IMR-90 (cell line): Measurements from ENCODE around the gene SLAMF9. TPM values are rescaled to one million over a fixed set of nuclear protein-coding genes. Genes with fewer than 3 reads are reported as not detected.

Experiments used
- ATAC-seq: fragments of 200-7000 bp; cut with Tn5 transposase; 2 replicates; pipeline ENCODE4 v1.9.1; 2020; ENCODE audit warnings: low read depth, mild to moderate bottlenecking, moderate library complexity
- BruUV-seq: library from RNA; stranded (reverse); fragments of 400-500 nt; replicated peaks from 2 replicates; lab custom pipeline; 2021; lab: Mats Ljungman, UMichigan
- CTCF ChIA-PET: fragments of 300-600 bp; formaldehyde crosslinking; extraction: SDS; loops from one replicate; lab custom pipeline; 2021; ENCODE audit warnings: antibody characterized with exemption; lab: Yijun Ruan, JAX
- POLR2A ChIA-PET: fragments of 300-600 bp; sonication (Branson Sonifier 250); formaldehyde crosslinking; loops from one replicate; lab custom pipeline; 2022; ENCODE audit warnings: antibody characterized with exemption; ENCODE audit not compliant: unreplicated experiment; lab: Charles Lee
- DNase-seq: peaks from one replicate; pipeline ENCODE4 v3.0.0; 2013
- H2AFZ ChIP-seq: replicated peaks from 2 replicates; pipeline ENCODE3; 2013; ENCODE audit warnings: low read length, mild to moderate bottlenecking; ENCODE audit not compliant: poor library complexity
- H2AK5ac ChIP-seq: 2 replicates; pipeline ENCODE4 v1.6.1; 2013; ENCODE audit warnings: low read depth, low read length, inconsistent platforms
- H2AK9ac ChIP-seq: replicated peaks from 2 replicates; pipeline ENCODE3; 2013; ENCODE audit warnings: mild to moderate bottlenecking, low read depth, low read length, moderate library complexity; ENCODE audit not compliant: poor library complexity
- H2BK120ac ChIP-seq: 2 replicates; pipeline ENCODE4 v1.6.1; 2013; ENCODE audit warnings: low read depth, low read length, inconsistent platforms
- H2BK15ac ChIP-seq: 3 replicates; pipeline ENCODE4 v1.6.1; 2013; ENCODE audit warnings: low read depth, low read length, inconsistent platforms
- H2BK20ac ChIP-seq: 2 replicates; pipeline ENCODE4 v1.6.1; 2013; ENCODE audit warnings: low read depth, mild to moderate bottlenecking, inconsistent platforms, low read length, moderate library complexity
- H2BK5ac ChIP-seq: 2 replicates; pipeline ENCODE4 v1.6.1; 2013; ENCODE audit warnings: mild to moderate bottlenecking, low read depth, low read length, inconsistent platforms; ENCODE audit not compliant: poor library complexity, severe bottlenecking
- H3K14ac ChIP-seq: replicated peaks from 2 replicates; pipeline ENCODE4 v1.6.1; 2013; ENCODE audit warnings: low read depth, low read length, inconsistent platforms
- H3K18ac ChIP-seq: 2 replicates; pipeline ENCODE4 v1.6.1; 2013; ENCODE audit warnings: low read depth, low read length, control low read depth
- H3K23ac ChIP-seq: 2 replicates; pipeline ENCODE4 v1.6.1; 2013; ENCODE audit warnings: low read depth, low read length, inconsistent platforms
- H3K27ac ChIP-seq: 2 replicates; pipeline ENCODE4 v1.5.1; 2013; ENCODE audit warnings: mild to moderate bottlenecking, control low read depth, low read length; ENCODE audit not compliant: insufficient read depth
- H3K27me3 ChIP-seq: 2 replicates; pipeline ENCODE4 v1.6.1; 2013; ENCODE audit warnings: low read length; ENCODE audit not compliant: control insufficient read depth, insufficient read depth
- H3K36me3 ChIP-seq: 2 replicates; pipeline ENCODE4 v1.6.1; 2013; ENCODE audit warnings: low read length, mixed read lengths; ENCODE audit not compliant: control insufficient read depth, insufficient read depth
- H3K4ac ChIP-seq: 2 replicates; pipeline ENCODE4 v1.6.1; 2013; ENCODE audit warnings: low read depth, low read length, inconsistent platforms
- H3K4me1 ChIP-seq: 2 replicates; pipeline ENCODE4 v1.6.1; 2013; ENCODE audit warnings: low read length, mixed read lengths; ENCODE audit not compliant: control insufficient read depth, insufficient read depth
- H3K4me2 ChIP-seq: 2 replicates; pipeline ENCODE4 v1.6.1; 2013; ENCODE audit warnings: low read depth, mild to moderate bottlenecking, control low read depth, low read length, moderate library complexity
- H3K4me3 ChIP-seq: 2 replicates; pipeline ENCODE4 v1.5.1; 2013; ENCODE audit warnings: low read depth, mild to moderate bottlenecking, control low read depth, low read length, moderate library complexity; ENCODE audit not compliant: insufficient read depth
- H3K56ac ChIP-seq: 2 replicates; pipeline ENCODE4 v1.6.1; 2013; ENCODE audit warnings: low read length, inconsistent platforms; ENCODE audit not compliant: insufficient read depth; ENCODE audit errors: extremely low read depth
- H3K79me1 ChIP-seq, 2 experiments: 2 replicates each; pipeline ENCODE4 v1.6.1; 2013; ENCODE audit warnings: low read length in 2 of 2, inconsistent platforms in 1 of 2, low read depth in 1 of 2
- H3K9ac ChIP-seq: 2 replicates; pipeline ENCODE4 v1.6.1; 2013; ENCODE audit warnings: low read depth, low read length, control low read depth
- H3K9me1 ChIP-seq: 2 replicates; pipeline ENCODE4 v1.6.1; 2013; ENCODE audit warnings: low read length, inconsistent platforms; ENCODE audit not compliant: insufficient read depth
- H3K9me3 ChIP-seq: 2 replicates; pipeline ENCODE4 v1.6.1; 2013; ENCODE audit warnings: low read length; ENCODE audit not compliant: control insufficient read depth, insufficient read depth
- H4K20me1 ChIP-seq: 2 replicates; pipeline ENCODE4 v1.6.1; 2013; ENCODE audit warnings: low read length, inconsistent platforms; ENCODE audit not compliant: insufficient read depth
- H4K5ac ChIP-seq: 2 replicates; pipeline ENCODE4 v1.6.1; 2013; ENCODE audit warnings: mild to moderate bottlenecking, low read depth, low read length, control low read depth
- H4K8ac ChIP-seq, 2 experiments: 2 replicates each; pipeline ENCODE4 v1.6.1; 2013; ENCODE audit warnings: low read depth in 2 of 2, low read length in 2 of 2, control low read depth in 1 of 2, inconsistent platforms in 1 of 2
- H4K91ac ChIP-seq: 2 replicates; pipeline ENCODE4 v1.6.1; 2013; ENCODE audit warnings: low read depth, low read length, inconsistent platforms; ENCODE audit not compliant: insufficient read depth
- MAFK ChIP-seq: IDR thresholded peaks from 2 replicates; pipeline ENCODE4 v1.6.1; 2012; ENCODE audit warnings: low read depth, low read length, improper control_type of control experiment
- MAZ ChIP-seq: IDR thresholded peaks from 2 replicates; pipeline ENCODE4 v1.6.1; 2012; ENCODE audit warnings: low read depth, mild to moderate bottlenecking, low read length, improper control_type of control experiment, moderate library complexity, borderline replicate concordance
- NFE2L2 ChIP-seq: fragments of 150-350 bp; IDR thresholded peaks from 2 replicates; pipeline ENCODE4 v1.6.1; 2016; ENCODE audit warnings: low read depth, mild to moderate bottlenecking, low read length
- RAD21 ChIP-seq: IDR thresholded peaks from 2 replicates; pipeline ENCODE4 v1.6.1; 2012; ENCODE audit warnings: low read length, improper control_type of control experiment
- WGBS, 2 experiments: methylation state at CpG; one replicate each; pipeline versions ENCODE4 v1.1.5 to v1.1.7; 2013; ENCODE audit warnings: missing lambda C conversion rate in 2 of 2; ENCODE audit not compliant: insufficient read length in 1 of 2; ENCODE audit errors: extremely low coverage in 2 of 2; 5-methylcytosine and 5-hydroxymethylcytosine counted together
- dilution Hi-C: fragments of 300-500 bp; cut with HindIII; formaldehyde crosslinking; loops from one replicate; pipeline ENCODE4 v1.14.3; 2018; ENCODE audit warnings: low sequenced_read_pairs; ENCODE audit not compliant: unreplicated experiment
- in situ Hi-C: fragments of 300-500 bp; cut with MboI; formaldehyde crosslinking; loops from 3 replicates; pipeline ENCODE4 v1.14.3; 2019; ENCODE audit warnings: low sequenced_read_pairs, inconsistent platforms, mixed read lengths
- intact Hi-C: fragments of 100-400 bp; cut with micrococcal nuclease; formaldehyde crosslinking; loops from 2 replicates; pipeline ENCODE4 v1.10.0; 2022
- polyA plus RNA-seq, 3 experiments: library from polyadenylated mRNA; depleted of rRNA; stranded (reverse); fragments of >200 nt; gene quantifications; 2 replicates each; pipeline ENCODE4 v1.2.3, GENCODE V29; 2012; ENCODE audit warnings: low replicate concordance in 1 of 3
- total RNA-seq: library from RNA; depleted of rRNA; stranded (reverse); fragments of >200 nt; gene quantifications from 2 replicates; pipeline ENCODE4 v1.2.3, GENCODE V29; 2012
- TF ChIP-seq, protein P1 (sequence below): fragments of 150-350 bp; IDR thresholded peaks from 2 replicates; pipeline ENCODE4 v1.6.1; 2016; ENCODE audit warnings: low read depth, mild to moderate bottlenecking, low read length, moderate library complexity, borderline replicate concordance

SLAMF9 gene
- total and polyA plus RNA-seq, 2 of the 4 experiments (the other 2 are of a cell fraction), result 0.18 to 0.67 TPM

GRCh38 chr1:159908031-159908940 is 45.8 kb downstream of the SLAMF9 start:
- POLR2A ChIA-PET, result interaction anchor here (0.7 kb wide), 1 partner anchor 1791 kb away, joined by 3 read pairs; no protein-coding TSS in a partner anchor
- dilution Hi-C loops, result no loop called here
- CTCF ChIA-PET, result no interaction called here

More at GRCh38 chr1:159908031-159908940, 45.8 kb downstream of the SLAMF9 start:
- no peaks in the 10 kb centered on the region for H4K20me1 ChIP-seq
- H2BK5ac ChIP-seq, result no peak overlapping the region
- no peak overlapping the region for H3K23ac ChIP-seq
- H4K91ac ChIP-seq, result no peak overlapping the region
- H4K8ac ChIP-seq, result no peak overlapping the region
- no peak for DNase-seq
- H3K9me3 ChIP-seq, result no peaks in the 10 kb centered on the region
- H3K14ac ChIP-seq, result no peak overlapping the region
- no peak overlapping the region for H2BK120ac ChIP-seq
- no peaks in the 10 kb centered on the region for H3K36me3 ChIP-seq
- no CpG with 5 or more reads among the region's 9 CpGs for WGBS, 2 experiments
- no TSS peak for BruUV-seq
- H4K5ac ChIP-seq, result no peak overlapping the region
- no peak overlapping the region for H3K27ac ChIP-seq
- in situ Hi-C loops, result no loop called here
- H2BK15ac ChIP-seq, result no peak overlapping the region
- no peak overlapping the region for H3K56ac ChIP-seq
- no peak overlapping the region for H3K9ac ChIP-seq
- intact Hi-C loops, result no loop called here
- ATAC-seq, result no peak
- H3K4me1 ChIP-seq, result peaks cover 16% of the 10 kb centered on the region
- H2AK9ac ChIP-seq, result no peak overlapping the region
- H3K4ac ChIP-seq, result no peak overlapping the region
- no peak overlapping the region for H2AFZ ChIP-seq
- no peak overlapping the region for H3K4me2 ChIP-seq
- peaks cover 0 to 21% of the 10 kb centered on the region in 2 experiments; a peak in 2 of 4 replicates for H3K79me1 ChIP-seq
- peaks cover 18% of the 10 kb centered on the region for H3K9me1 ChIP-seq
- H3K4me3 ChIP-seq, result no peak overlapping the region
- no peak overlapping the region for H3K18ac ChIP-seq
- TF ChIP-seq, protein P1, sequence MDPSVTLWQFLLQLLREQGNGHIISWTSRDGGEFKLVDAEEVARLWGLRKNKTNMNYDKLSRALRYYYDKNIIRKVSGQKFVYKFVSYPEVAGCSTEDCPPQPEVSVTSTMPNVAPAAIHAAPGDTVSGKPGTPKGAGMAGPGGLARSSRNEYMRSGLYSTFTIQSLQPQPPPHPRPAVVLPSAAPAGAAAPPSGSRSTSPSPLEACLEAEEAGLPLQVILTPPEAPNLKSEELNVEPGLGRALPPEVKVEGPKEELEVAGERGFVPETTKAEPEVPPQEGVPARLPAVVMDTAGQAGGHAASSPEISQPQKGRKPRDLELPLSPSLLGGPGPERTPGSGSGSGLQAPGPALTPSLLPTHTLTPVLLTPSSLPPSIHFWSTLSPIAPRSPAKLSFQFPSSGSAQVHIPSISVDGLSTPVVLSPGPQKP, result no peak
- TF ChIP-seq RAD21, result no peak
- no peak for TF ChIP-seq MAZ
- no peak for TF ChIP-seq NFE2L2
- no peak for TF ChIP-seq MAFK
- no peak overlapping the region for H2AK5ac ChIP-seq
- no peaks in the 10 kb centered on the region for H3K27me3 ChIP-seq
- no peak overlapping the region for H2BK20ac ChIP-seq
